Brain pericyte (primary cell): ENCODE results near the gene SPEG.
"Not testable (repeated sequence)": the region's sequence is repeated elsewhere in the genome, so short reads cannot be mapped to it uniquely, and the experiment has no call there.

ENCODE experiments used
- DNase-seq: peaks from one replicate; pipeline ENCODE4 v3.0.0-alpha.2; 2012; ENCODE audit warnings: low read depth, low spot score

Gene SPEG

GRCh38 chr2:219404954-219405353 lies 29.7 kb upstream of the SPEG start:
- no peak for DNase-seq

GRCh38 chr2:219405451-219405850 lies 29.2 kb upstream of the SPEG start:
- no peak for DNase-seq

GRCh38 chr2:219405958-219406860 lies 28.4 kb upstream of the SPEG start:
- no peak for DNase-seq

- DNase-seq = no peak
These were observed 27.8 kb upstream of the SPEG start for GRCh38 chr2:219406861-219407230.

- not testable (repeated sequence) for DNase-seq
These were observed 27.3 kb upstream of the SPEG start for GRCh38 chr2:219407343-219407742.

GRCh38 chr2:219408204-219408603 lies 26.4 kb upstream of the SPEG start:
- no peak for DNase-seq

- no peak for DNase-seq
These were observed 26.0 kb upstream of the SPEG start for GRCh38 chr2:219408631-219409030.

- no peak for DNase-seq
These were observed 25.0 kb upstream of the SPEG start for GRCh38 chr2:219409619-219410018.

GRCh38 chr2:219410390-219410789 lies 24.3 kb upstream of the SPEG start:
- DNase-seq = no peak

GRCh38 chr2:219414857-219415256 lies 19.8 kb upstream of the SPEG start:
- DNase-seq = no peak

GRCh38 chr2:219415580-219416234 lies 18.9 kb upstream of the SPEG start:
- DNase-seq = no peak

- DNase-seq = no peak
These were observed 18.4 kb upstream of the SPEG start for GRCh38 chr2:219416235-219416602.

- DNase-seq = no peak
These were observed 17.7 kb upstream of the SPEG start for GRCh38 chr2:219416938-219417337.

GRCh38 chr2:219417374-219417773 lies 17.3 kb upstream of the SPEG start:
- no peak for DNase-seq

GRCh38 chr2:219418155-219419011 lies 16.3 kb upstream of the SPEG start, which contains the start of gene DES:
Gene DES (plus strand): TSS chr2:219418377. CDS start chr2:219418463, 86 bp downstream.
- DNase-seq = no peak

GRCh38 chr2:219419012-219419324 lies 15.7 kb upstream of the SPEG start:
- no peak for DNase-seq

- DNase-seq = no peak
These were observed 15.1 kb upstream of the SPEG start for GRCh38 chr2:219419331-219420197.

- no peak for DNase-seq
These were observed 14.0 kb upstream of the SPEG start for GRCh38 chr2:219420687-219421086.

- no peak for DNase-seq
These were observed 13.3 kb upstream of the SPEG start for GRCh38 chr2:219421323-219421722.

- DNase-seq = no peak
These were observed 11.6 kb upstream of the SPEG start for GRCh38 chr2:219422952-219423534.
